ENCODE data around the gene CAPN13.

Gene CAPN13

GRCh38 chr2:30784682-30785081 lies 22.6 kb downstream of the CAPN13 start:
- DNase-seq, result no peak

GRCh38 chr2:30781961-30782533 lies 25.2 kb downstream of the CAPN13 start:
- DNase-seq, result no peak

DNA sequence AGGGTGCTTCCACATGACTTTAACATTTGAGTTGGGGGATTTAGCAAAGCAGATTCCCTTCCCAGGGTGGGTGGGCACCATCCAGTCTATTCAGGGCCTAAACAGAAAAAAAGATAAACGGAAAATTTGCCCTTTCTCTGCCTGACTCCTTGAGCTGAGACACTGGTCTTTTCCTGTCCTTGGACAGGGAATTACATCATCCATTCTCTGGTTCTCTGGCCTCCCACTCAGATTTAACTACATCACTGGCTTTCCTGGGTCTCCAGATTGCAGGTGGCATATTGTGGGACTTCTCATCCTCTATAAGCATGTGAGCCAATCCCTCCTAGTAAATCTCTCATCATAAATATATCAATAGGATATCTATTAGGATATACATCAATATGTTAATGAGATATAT lies 25.8 kb downstream of the CAPN13 start:
- no peak for DNase-seq

DNA sequence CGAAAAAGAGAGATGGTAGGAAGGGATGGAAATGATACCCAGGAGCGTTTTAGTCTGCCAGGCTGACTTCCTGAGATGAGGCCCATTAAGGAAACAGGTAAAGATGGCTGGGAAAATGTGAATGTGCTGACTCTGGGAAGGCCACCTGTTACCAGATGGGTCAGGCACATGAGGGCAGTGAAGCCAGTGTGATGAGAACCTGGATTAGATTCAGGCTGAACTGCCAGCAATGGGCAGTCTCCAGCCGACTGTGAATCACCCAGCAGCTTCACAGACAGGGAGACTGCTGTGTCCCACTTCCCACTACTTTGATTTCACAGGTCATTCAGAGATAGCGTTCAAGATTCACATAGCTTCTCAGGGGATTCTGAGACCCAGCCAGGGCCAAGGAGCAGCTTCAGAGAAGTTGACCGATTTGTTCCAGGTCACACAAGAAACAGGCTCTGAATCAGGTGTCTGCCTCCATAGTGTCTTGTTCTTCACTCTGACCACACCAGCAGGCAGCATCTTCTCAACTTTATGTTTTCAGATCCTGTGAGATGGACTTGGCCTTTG lies 26.4 kb downstream of the CAPN13 start:
- no peak for DNase-seq

GRCh38 chr2:30778611-30779010 lies 28.6 kb downstream of the CAPN13 start:
- DNase-seq, result no peak

DNA sequence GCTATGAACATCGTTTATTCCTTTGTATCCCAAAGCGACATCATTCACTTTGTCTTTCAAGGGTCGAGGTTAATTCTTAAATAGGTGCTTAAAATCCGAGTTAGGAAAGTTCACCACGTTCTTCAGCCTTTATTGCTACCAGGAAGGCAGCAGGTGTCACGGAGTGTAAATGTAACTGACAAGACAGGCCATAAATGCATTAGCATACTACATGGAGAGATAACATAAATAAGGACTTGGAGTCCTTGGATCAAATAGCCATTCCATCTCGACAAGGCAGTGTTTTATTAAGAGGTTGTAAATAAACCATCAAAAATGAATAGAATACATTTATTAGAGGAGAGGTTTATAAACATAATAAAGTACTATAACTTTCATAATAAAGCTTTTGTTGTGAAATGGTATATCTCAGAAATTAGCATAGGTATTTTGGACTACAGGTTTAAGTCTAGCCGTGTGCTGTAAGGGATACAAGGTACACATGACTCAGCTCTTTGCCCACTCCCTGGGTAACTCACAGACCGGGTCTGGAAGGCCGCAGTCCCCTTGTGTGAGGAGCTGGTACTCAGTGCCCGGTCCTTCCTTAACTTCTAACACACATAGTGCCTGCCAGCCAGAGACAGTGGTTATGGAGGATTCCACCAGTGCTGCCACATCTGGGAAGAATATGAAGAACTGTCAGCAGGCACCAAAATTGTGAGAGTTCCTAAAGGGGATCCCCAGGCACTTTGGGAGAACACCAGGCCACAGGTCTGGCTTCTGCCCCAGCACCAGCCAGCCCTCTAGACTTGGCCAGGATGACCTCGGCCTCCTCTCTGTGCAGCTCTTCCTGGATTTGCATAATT lies 29.4 kb downstream of the CAPN13 start:
- DNase-seq, result no peak

DNA sequence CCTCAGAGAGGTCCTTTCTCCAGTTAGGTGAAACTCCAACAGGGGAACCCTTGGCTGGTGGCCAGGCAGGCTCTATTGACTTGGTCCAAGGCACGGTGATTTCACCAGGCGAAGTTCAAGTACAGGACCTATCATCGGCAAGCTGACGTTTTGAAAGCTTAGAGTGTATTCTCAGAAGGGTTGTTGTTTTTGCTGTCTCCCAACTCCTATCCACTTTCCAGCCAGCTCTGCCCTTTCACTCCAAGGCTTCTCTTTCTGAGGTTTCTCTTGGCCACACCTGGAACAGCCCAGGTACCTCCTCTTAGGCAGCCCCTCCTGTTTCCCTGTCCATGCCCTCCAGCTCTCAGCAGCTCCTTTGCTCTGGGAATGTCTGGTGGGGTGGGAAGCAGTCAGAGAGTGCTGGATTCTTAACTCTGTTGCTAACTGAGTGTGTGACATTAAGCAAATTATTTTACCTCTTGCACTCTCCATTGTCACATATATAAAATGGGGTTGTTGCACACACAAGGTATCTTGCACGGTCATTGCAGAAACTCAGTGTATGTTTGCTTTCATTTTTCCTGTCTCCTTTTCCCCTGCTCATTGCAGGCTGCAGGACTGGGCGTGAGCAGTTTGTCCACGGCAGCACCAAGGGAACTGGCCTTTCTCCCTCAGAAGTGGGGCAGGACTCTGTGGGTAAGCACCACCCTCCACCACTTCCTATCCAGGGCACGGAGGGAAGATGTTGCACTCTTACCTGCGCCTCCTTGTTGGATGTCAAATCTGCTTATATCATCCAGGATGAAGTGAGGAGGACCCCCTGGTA lies 30.2 kb downstream of the CAPN13 start:
- DNase-seq, result no peak

- no peak for DNase-seq
Measured at GRCh38 chr2:30775833-30776232, 31.4 kb downstream of the CAPN13 start.

DNA sequence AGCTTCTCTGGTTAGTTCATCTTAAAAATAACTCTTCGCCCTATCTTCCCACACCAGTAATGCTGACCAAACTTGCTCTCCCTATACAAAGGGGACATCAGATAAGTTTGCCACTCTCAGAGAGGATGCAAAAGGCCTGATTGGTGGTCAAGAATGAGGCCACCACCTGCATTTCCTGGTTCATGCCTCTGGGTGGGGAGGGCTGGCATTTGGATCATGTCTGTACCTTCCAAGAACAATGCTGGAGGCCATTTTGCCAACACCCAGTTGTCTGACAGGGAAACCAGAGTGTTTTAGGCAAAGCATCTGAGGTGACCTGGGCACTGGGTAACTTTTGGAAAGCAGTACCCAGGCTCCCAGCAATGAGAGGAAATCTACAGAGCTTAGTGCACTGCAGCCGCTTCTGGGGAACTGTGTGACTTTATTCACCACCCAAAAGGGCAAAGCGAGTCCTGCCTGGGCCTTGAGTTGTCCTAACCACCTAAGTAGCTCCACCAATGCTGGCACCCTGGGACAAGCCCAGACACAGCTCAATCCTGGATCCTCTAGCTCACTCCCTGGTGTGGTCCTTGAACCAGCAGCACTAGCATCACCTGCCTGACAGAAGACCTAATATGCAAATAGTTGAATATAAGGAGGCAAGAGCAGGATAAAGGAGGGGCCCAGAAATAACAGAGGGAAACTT lies 35.1 kb downstream of the CAPN13 start:
- no peak for DNase-seq

GRCh38 chr2:30770816-30771576 lies 36.2 kb downstream of the CAPN13 start:
- no peak for DNase-seq

- no peak for DNase-seq
Measured at GRCh38 chr2:30769891-30770462, 37.3 kb downstream of the CAPN13 start.

- DNase-seq, result peak; percentile 46
Measured at GRCh38 chr2:30769481-30769780, 37.8 kb downstream of the CAPN13 start.

- no peak for DNase-seq
Measured at GRCh38 chr2:30768708-30769480, 38.4 kb downstream of the CAPN13 start.

DNA sequence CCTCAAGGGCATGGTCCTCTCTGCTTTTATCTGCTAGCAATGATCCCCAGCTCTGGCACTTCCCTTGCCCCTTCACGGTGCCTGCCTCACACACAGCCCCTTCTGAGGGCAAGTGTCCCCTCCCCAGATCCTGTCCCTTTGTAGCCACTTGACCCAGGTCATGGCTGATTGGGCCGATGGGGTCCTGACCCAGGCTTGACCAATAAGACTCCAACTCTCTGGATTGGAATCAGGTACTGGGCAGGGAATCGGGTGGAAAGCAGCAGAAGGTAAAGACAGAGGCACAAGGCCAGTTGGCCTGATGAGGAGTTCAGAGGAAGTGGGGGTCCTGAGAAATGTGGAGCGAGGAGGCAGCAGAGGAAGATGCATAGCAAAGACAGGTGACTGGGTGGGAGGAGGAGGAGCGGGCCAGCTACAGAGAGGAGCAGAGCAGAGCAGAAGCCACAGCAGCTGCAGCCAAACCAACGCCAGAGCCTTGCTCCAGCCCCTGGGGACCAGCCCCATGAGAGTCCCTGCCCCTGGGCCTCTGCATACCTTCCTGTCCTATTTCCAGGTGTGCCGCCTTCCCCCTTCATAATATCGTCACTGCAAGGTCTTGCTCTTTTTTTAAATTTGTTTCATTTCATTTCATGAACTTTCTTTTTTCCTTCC lies 39.1 kb downstream of the CAPN13 start:
- no peak for DNase-seq

- DNase-seq, result no peak
Measured at GRCh38 chr2:30766666-30767065, 40.6 kb downstream of the CAPN13 start.

DNA sequence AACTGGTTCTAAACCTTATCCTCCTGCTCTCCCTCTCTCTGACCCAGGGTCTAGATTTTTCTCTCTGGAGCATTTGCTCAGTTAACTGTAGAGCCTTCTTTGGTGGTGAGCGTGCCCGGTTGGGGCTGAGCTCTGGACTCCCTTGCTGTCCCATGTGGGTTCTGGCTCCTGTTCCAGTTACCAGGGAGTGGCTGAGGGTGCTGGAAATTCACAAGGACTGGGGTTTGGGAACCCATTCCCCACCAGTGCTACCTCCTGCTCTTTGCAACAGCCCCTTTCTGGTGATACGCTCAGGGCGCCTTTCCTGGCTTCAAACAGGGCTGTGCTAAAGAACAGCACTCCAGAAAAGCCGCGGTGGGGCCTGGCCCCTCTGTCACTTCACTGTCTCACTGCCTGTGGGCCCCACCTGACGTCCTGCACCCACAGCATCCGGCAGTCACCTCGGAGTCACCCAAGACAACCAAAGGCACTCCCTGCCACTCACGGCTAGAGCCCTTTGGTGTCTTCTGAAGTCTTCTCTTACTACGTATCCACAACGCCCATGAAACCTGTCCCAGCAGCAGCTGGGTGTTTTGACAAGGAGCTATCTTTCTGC lies 41.3 kb downstream of the CAPN13 start:
- DNase-seq, result no peak

DNA sequence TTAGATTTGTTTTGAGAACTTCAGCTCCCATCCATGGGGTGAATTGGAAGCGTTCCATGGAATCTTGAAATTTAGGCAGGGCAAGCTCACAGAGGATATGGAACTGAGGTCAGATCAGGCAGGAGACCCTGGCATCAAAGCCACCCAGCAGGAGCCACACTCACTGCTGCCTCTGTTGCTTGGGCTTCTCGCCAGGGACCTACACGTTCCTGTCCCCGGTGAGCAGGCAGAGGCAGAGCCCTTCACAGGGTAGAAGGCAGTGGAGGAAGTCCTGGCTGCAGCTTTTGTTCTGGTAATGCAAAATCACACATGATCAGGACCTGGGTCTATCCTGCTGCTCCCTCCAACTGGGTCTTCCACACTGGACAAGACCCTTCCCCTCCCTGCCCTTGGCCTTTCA lies 42.1 kb downstream of the CAPN13 start:
- DNase-seq, result no peak

GRCh38 chr2:30764021-30764800 lies 43.0 kb downstream of the CAPN13 start:
- no peak for DNase-seq

DNA sequence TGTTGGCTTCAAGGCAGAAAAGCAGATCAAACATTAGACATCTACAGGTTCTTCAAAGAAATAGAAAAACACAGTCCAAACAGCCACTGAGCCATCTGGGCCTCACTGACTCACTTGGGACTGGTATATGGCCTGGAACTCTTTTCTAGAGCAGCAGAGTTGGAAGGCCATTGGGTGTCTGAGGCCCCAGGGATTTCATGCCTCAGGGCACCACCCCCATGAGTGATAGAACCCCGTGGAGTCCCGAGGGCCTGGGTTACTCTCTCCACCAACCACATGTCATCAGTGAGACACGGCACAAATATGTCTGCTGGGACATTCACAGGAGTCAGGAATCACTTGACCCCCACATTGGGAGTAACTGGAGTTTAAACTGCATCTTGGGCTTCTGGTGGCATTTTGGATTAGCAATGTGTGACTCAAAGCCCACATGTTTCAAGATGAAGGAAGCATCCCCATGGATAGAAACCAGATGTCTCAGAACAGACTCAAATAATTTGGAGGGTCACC lies 44.0 kb downstream of the CAPN13 start:
- DNase-seq, result no peak

Measured in NCI-H1694 treated with DMSO at 0.1 percent for 48 hours (cell line).